Camera-type eye (tissue), 1 donor: ENCODE data around the gene TMEM221. TPM values are rescaled to one million over a fixed set of nuclear protein-coding genes. Genes with fewer than 3 reads are reported as not detected.

Experiments
- total RNA-seq: library from RNA; depleted of rRNA; stranded (reverse); fragments of >200 nt; gene quantifications from one replicate; pipeline ENCODE4 v1.2.3, GENCODE V29; 2014

TMEM221 gene
- 2.5 TPM for total RNA-seq

GRCh38 chr19:17448131-17448967 lies at the start of gene TMEM221:
Gene TMEM221 (minus strand): TSS chr19:17448668. CDS start chr19:17448462, 206 bp downstream.

GRCh38 chr19:17470068-17470841 lies 21.8 kb upstream of the TMEM221 start, which contains the start of gene SLC27A1:
Gene SLC27A1 (plus strand): TSS chr19:17470524. CDS start chr19:17470541, 17 bp downstream.

GRCh38 chr19:17460372-17461230 lies 12.1 kb upstream of the TMEM221 start, which contains the start of gene NXNL1:
Gene NXNL1 (minus strand): TSS chr19:17460926. CDS start chr19:17460869, 57 bp downstream.

GRCh38 chr19:17419621-17420474 lies 28.6 kb downstream of the TMEM221 start, which contains the start of gene MVB12A:
Gene MVB12A (plus strand): TSS chr19:17420047. CDS start chr19:17420136, 89 bp downstream.

GRCh38 chr19:17405250-17406045 lies 43.0 kb downstream of the TMEM221 start, which contains the start of gene BST2:
Gene BST2 (minus strand): TSS chr19:17405630. CDS start chr19:17405575, 55 bp downstream.

GRCh38 chr19:17393914-17394313 lies 54.6 kb downstream of the TMEM221 start, which contains the start of gene CCDC194:
Gene CCDC194 (minus strand): TSS chr19:17394196. CDS start chr19:17394158, 38 bp downstream.

Other genes with a start within 250 kb of the TMEM221 start
- gene USE1, start 233.3 kb downstream of the TMEM221 start, total RNA-seq, result 29.1 TPM
- 7.4 TPM for gene OCEL1, start 222.4 kb downstream of the TMEM221 start, total RNA-seq
- 36.3 TPM for gene NR2F6, start 202.7 kb downstream of the TMEM221 start, total RNA-seq
- 5.5 TPM for gene USHBP1, start 183.9 kb downstream of the TMEM221 start, total RNA-seq
- 58.2 TPM for gene BABAM1, start 181.2 kb downstream of the TMEM221 start, total RNA-seq
- 0.55 TPM for gene ANKLE1, start 166.8 kb downstream of the TMEM221 start, total RNA-seq
- 25.3 TPM for gene ABHD8, start 145.2 kb downstream of the TMEM221 start, total RNA-seq
- 57.7 TPM for gene MRPL34, start 142.8 kb downstream of the TMEM221 start, total RNA-seq
- 15.1 TPM for gene DDA1, start 139.1 kb downstream of the TMEM221 start, total RNA-seq
- gene ANO8, start 113.8 kb downstream of the TMEM221 start, total RNA-seq, result 26.3 TPM
- gene GTPBP3, start 111.1 kb downstream of the TMEM221 start, total RNA-seq, result 27.8 TPM
- 34.9 TPM for gene PLVAP, start 71.3 kb downstream of the TMEM221 start, total RNA-seq
- gene CCDC194, start 54.5 kb downstream of the TMEM221 start, total RNA-seq, result not detected
- gene BST2, start 43.0 kb downstream of the TMEM221 start, total RNA-seq, result 4.5 TPM
- 25.2 TPM for gene MVB12A, start 28.6 kb downstream of the TMEM221 start, total RNA-seq
- gene NXNL1, start 12.3 kb upstream of the TMEM221 start, total RNA-seq, result 3.6 TPM
- 33.2 TPM for gene SLC27A1, start 21.9 kb upstream of the TMEM221 start, total RNA-seq
- 50.2 TPM for gene PGLS, start 63.0 kb upstream of the TMEM221 start, total RNA-seq
- 43.4 TPM for gene COLGALT1, start 107.0 kb upstream of the TMEM221 start, total RNA-seq
- gene UNC13A, start 239.7 kb upstream of the TMEM221 start, total RNA-seq, result 18.1 TPM